Liver (tissue), 9 donors: ENCODE data around the gene BTAF1. TPM values are rescaled to one million over a fixed set of nuclear protein-coding genes. Genes with fewer than 3 reads are reported as not detected.
"Not testable (repeated sequence)": the region's sequence is repeated elsewhere in the genome, so short reads cannot be mapped to it uniquely, and the experiment has no call there.

Experiments used
- DNase-seq: peaks from one replicate; pipeline ENCODE4 v3.0.0-alpha.2; 2017; ENCODE audit warnings: low spot score
- H3K27ac ChIP-seq, 2 donors: one replicate each; pipeline ENCODE4 v1.7.0; 2013; ENCODE audit warnings: inconsistent platforms in 2 of 2, low read length in 2 of 2, control low read depth in 1 of 2, low read depth in 1 of 2, mild to moderate bottlenecking in 1 of 2
- H3K27me3 ChIP-seq, 4 donors: one replicate each; pipeline versions ENCODE4 v1.6.1 to v1.7.0; 2013; ENCODE audit warnings: low read length in 3 of 4, inconsistent platforms in 1 of 4, mild to moderate bottlenecking in 1 of 4, moderate library complexity in 1 of 4; ENCODE audit not compliant: control insufficient read depth in 4 of 4, insufficient read depth in 4 of 4
- H3K36me3 ChIP-seq, 4 donors: one replicate each; pipeline versions ENCODE4 v1.6.1 to v1.7.0; 2013; ENCODE audit warnings: low read length in 3 of 4, mild to moderate bottlenecking in 3 of 4, low read depth in 1 of 4, moderate library complexity in 1 of 4; ENCODE audit not compliant: control insufficient read depth in 4 of 4, insufficient read depth in 3 of 4
- H3K4me1 ChIP-seq, 4 donors: one replicate each; pipeline versions ENCODE4 v1.6.1 to v1.7.0; 2013; ENCODE audit warnings: low read length in 3 of 4, mild to moderate bottlenecking in 3 of 4, moderate library complexity in 1 of 4; ENCODE audit not compliant: control insufficient read depth in 4 of 4, insufficient read depth in 4 of 4
- H3K4me3 ChIP-seq, 3 donors: one replicate each; pipeline versions ENCODE4 v1.6.1 to v1.7.0; 2013; ENCODE audit warnings: low read length in 3 of 3, control low read depth in 1 of 3, low read depth in 1 of 3, mild to moderate bottlenecking in 1 of 3
- H3K9ac ChIP-seq, 2 donors: one replicate each; pipeline ENCODE4 v1.7.0; 2013; ENCODE audit warnings: low read length in 2 of 2, mild to moderate bottlenecking in 2 of 2, moderate library complexity in 2 of 2, control low read depth in 1 of 2, low read depth in 1 of 2
- H3K9me3 ChIP-seq, 4 donors: one replicate each; pipeline versions ENCODE4 v1.6.1 to v1.7.0; 2013; ENCODE audit warnings: low read length in 3 of 4; ENCODE audit not compliant: control insufficient read depth in 4 of 4
- EGR1 ChIP-seq, 2 donors: IDR thresholded peaks; 2 replicates each; pipeline ENCODE4 v1.6.1; 2016 to 2018; ENCODE audit warnings: antibody characterized with exemption in 2 of 2, low read depth in 2 of 2
- FOXA1 ChIP-seq: IDR thresholded peaks from 2 replicates; pipeline ENCODE4 v1.6.1; 2016; ENCODE audit warnings: antibody characterized with exemption
- FOXA2 ChIP-seq: IDR thresholded peaks from 2 replicates; pipeline ENCODE4 v1.6.1; 2016; ENCODE audit warnings: antibody characterized with exemption
- GABPA ChIP-seq, 2 donors: IDR thresholded peaks in 1 of 2; conservative IDR thresholded peaks in 1 of 2; 2 replicates each; pipeline ENCODE4 v1.6.1; 2016; ENCODE audit warnings: antibody characterized with exemption in 2 of 2, mild to moderate bottlenecking in 1 of 2, moderate library complexity in 1 of 2
- HNF4A ChIP-seq, 2 donors: conservative IDR thresholded peaks; 2 replicates each; pipeline ENCODE4 v1.6.1; 2016; ENCODE audit warnings: antibody characterized with exemption in 2 of 2, mild to moderate bottlenecking in 2 of 2
- HNF4G ChIP-seq: IDR thresholded peaks from 2 replicates; pipeline ENCODE4 v1.6.1; 2016; ENCODE audit warnings: antibody characterized with exemption
- JUND ChIP-seq, 2 donors: IDR thresholded peaks; 2 replicates each; pipeline ENCODE4 v1.6.1; 2016; ENCODE audit warnings: antibody characterized with exemption in 2 of 2
- NR2F2 ChIP-seq: IDR thresholded peaks from 2 replicates; pipeline ENCODE4 v1.6.1; 2016; ENCODE audit warnings: antibody characterized with exemption
- RAD21 ChIP-seq, 2 donors: IDR thresholded peaks; 2 replicates each; pipeline ENCODE4 v1.6.1; 2016; ENCODE audit warnings: antibody characterized with exemption in 2 of 2, mild to moderate bottlenecking in 2 of 2
- RXRA ChIP-seq, 2 donors: IDR thresholded peaks; 2 replicates each; pipeline ENCODE4 v1.6.1; 2017 to 2018; ENCODE audit warnings: antibody characterized with exemption in 2 of 2, mild to moderate bottlenecking in 1 of 2
- SP1 ChIP-seq: IDR thresholded peaks from 2 replicates; pipeline ENCODE4 v1.6.1; 2018; ENCODE audit warnings: antibody characterized with exemption, mild to moderate bottlenecking
- TAF1 ChIP-seq: conservative IDR thresholded peaks from 2 replicates; pipeline ENCODE4 v1.6.1; 2016; ENCODE audit warnings: antibody characterized with exemption, mild to moderate bottlenecking
- YY1 ChIP-seq: IDR thresholded peaks from 2 replicates; pipeline ENCODE4 v1.6.1; 2016; ENCODE audit warnings: antibody characterized with exemption, mild to moderate bottlenecking
- WGBS: extraction: QIAGEN DNeasy Blood & Tissue Kit; methylation state at CpG from one replicate; pipeline ENCODE4 v1.1.7; 2013; 5-methylcytosine and 5-hydroxymethylcytosine counted together
- polyA plus RNA-seq, 2 donors: library from polyadenylated mRNA; stranded (reverse) in 1 of 2; unstranded in 1 of 2; fragments of 200-250 nt in 1 of 2; fragments of >200 nt in 1 of 2; fragmentation: Nextera tagmentation in 1 of 2; extraction: Ambion mirVana in 1 of 2; gene quantifications; one replicate each; pipeline versions ENCODE4 v1.2.1 to v1.2.3, GENCODE V29; 2013 to 2015
- total RNA-seq, 2 donors: library from RNA; depleted of rRNA; stranded (reverse); fragments of >200 nt; gene quantifications; one replicate each; pipeline ENCODE4 v1.2.3, GENCODE V29; 2014
- TF ChIP-seq, protein P1 (sequence below): IDR thresholded peaks from 2 replicates; pipeline ENCODE4 v1.6.1; 2016; ENCODE audit warnings: antibody characterized with exemption, mild to moderate bottlenecking
- TF ChIP-seq, protein P2 (sequence below): IDR thresholded peaks from 2 replicates; pipeline ENCODE4 v1.6.1; 2016; ENCODE audit warnings: antibody characterized with exemption
- TF ChIP-seq, protein P3 (sequence below): IDR thresholded peaks from 2 replicates; pipeline ENCODE4 v1.6.1; 2016; ENCODE audit warnings: antibody characterized with exemption
- TF ChIP-seq, protein P4 (sequence below): fragments of 150-350 bp; IDR thresholded peaks from 2 replicates; pipeline ENCODE4 v1.5.1; 2017; ENCODE audit warnings: improper control_type of control experiment, low read depth, low read length; ENCODE audit not compliant: missing input control
- donor health status: healthy.
- donor health status: healthy.
- donor health status: healthy.
- donor health status: healthy.
- donor health status: healthy.

The BTAF1 gene
- total and polyA plus RNA-seq, 4 donors: 5.9 to 49.6 (median 18.0) TPM

DNA sequence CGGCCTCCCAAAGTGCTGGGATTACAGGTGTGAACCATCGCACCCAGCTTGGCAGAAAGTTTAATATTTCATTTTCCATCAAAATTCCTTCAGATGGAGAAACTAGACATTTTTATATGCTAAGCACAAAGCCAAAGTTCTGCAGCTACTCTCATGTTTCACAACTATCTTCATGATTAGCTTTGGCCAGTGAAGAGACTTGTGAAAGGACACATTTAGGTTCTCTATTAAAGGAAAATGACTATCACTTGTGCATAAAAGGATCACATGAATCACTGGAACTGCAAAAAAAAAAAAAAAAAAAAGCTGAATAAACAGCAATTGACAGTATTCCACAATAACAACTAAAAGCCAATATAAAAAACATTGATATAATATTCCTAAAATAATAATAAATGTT lies 30.5 kb upstream of the BTAF1 start:
- no peak overlapping the region for H3K9ac ChIP-seq
- no peak for DNase-seq
- H3K36me3 ChIP-seq: no peaks in the 10 kb centered on the region
- no peaks in the 10 kb centered on the region for H3K9me3 ChIP-seq
- over 99% methylated on average over 2 of the region's 2 CpGs for WGBS
- no peak overlapping the region for H3K4me3 ChIP-seq
- H3K27me3 ChIP-seq: no peaks in the 10 kb centered on the region
- H3K27ac ChIP-seq: no peak overlapping the region
- TF ChIP-seq, protein P1, sequence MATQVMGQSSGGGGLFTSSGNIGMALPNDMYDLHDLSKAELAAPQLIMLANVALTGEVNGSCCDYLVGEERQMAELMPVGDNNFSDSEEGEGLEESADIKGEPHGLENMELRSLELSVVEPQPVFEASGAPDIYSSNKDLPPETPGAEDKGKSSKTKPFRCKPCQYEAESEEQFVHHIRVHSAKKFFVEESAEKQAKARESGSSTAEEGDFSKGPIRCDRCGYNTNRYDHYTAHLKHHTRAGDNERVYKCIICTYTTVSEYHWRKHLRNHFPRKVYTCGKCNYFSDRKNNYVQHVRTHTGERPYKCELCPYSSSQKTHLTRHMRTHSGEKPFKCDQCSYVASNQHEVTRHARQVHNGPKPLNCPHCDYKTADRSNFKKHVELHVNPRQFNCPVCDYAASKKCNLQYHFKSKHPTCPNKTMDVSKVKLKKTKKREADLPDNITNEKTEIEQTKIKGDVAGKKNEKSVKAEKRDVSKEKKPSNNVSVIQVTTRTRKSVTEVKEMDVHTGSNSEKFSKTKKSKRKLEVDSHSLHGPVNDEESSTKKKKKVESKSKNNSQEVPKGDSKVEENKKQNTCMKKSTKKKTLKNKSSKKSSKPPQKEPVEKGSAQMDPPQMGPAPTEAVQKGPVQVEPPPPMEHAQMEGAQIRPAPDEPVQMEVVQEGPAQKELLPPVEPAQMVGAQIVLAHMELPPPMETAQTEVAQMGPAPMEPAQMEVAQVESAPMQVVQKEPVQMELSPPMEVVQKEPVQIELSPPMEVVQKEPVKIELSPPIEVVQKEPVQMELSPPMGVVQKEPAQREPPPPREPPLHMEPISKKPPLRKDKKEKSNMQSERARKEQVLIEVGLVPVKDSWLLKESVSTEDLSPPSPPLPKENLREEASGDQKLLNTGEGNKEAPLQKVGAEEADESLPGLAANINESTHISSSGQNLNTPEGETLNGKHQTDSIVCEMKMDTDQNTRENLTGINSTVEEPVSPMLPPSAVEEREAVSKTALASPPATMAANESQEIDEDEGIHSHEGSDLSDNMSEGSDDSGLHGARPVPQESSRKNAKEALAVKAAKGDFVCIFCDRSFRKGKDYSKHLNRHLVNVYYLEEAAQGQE: no peak
- TF ChIP-seq, protein P2, sequence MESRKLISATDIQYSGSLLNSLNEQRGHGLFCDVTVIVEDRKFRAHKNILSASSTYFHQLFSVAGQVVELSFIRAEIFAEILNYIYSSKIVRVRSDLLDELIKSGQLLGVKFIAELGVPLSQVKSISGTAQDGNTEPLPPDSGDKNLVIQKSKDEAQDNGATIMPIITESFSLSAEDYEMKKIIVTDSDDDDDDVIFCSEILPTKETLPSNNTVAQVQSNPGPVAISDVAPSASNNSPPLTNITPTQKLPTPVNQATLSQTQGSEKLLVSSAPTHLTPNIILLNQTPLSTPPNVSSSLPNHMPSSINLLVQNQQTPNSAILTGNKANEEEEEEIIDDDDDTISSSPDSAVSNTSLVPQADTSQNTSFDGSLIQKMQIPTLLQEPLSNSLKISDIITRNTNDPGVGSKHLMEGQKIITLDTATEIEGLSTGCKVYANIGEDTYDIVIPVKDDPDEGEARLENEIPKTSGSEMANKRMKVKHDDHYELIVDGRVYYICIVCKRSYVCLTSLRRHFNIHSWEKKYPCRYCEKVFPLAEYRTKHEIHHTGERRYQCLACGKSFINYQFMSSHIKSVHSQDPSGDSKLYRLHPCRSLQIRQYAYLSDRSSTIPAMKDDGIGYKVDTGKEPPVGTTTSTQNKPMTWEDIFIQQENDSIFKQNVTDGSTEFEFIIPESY: no peak
- TF ChIP-seq, protein P3, sequence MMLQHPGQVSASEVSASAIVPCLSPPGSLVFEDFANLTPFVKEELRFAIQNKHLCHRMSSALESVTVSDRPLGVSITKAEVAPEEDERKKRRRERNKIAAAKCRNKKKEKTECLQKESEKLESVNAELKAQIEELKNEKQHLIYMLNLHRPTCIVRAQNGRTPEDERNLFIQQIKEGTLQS: no peak
- no peak for TF ChIP-seq RXRA (IDR thresholded peaks at IDR 0.05)
- TF ChIP-seq HNF4G: no peak
- TF ChIP-seq YY1: no peak
- TF ChIP-seq GABPA (IDR thresholded peaks at IDR 0.05 in 1 of 2, conservative IDR thresholded peaks at IDR 0.05 in 1 of 2): no peak
- TF ChIP-seq, protein P4, sequence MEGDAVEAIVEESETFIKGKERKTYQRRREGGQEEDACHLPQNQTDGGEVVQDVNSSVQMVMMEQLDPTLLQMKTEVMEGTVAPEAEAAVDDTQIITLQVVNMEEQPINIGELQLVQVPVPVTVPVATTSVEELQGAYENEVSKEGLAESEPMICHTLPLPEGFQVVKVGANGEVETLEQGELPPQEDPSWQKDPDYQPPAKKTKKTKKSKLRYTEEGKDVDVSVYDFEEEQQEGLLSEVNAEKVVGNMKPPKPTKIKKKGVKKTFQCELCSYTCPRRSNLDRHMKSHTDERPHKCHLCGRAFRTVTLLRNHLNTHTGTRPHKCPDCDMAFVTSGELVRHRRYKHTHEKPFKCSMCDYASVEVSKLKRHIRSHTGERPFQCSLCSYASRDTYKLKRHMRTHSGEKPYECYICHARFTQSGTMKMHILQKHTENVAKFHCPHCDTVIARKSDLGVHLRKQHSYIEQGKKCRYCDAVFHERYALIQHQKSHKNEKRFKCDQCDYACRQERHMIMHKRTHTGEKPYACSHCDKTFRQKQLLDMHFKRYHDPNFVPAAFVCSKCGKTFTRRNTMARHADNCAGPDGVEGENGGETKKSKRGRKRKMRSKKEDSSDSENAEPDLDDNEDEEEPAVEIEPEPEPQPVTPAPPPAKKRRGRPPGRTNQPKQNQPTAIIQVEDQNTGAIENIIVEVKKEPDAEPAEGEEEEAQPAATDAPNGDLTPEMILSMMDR: no peak
- no peak for TF ChIP-seq TAF1
- TF ChIP-seq RAD21 (IDR thresholded peaks at IDR 0.05): no peak
- TF ChIP-seq SP1: no peak
- no peak for TF ChIP-seq FOXA2
- TF ChIP-seq EGR1 (IDR thresholded peaks at IDR 0.05; ENCODE audit: low read depth in 2 of 2): no peak
- no peak for TF ChIP-seq NR2F2
- no peak for TF ChIP-seq HNF4A (conservative IDR thresholded peaks at IDR 0.05)
- TF ChIP-seq JUND (IDR thresholded peaks at IDR 0.05): no peak
- TF ChIP-seq FOXA1: no peak
- H3K4me1 ChIP-seq: peaks cover 0 to 2% (median under 1%) of the 10 kb centered on the region in 4 donors

DNA sequence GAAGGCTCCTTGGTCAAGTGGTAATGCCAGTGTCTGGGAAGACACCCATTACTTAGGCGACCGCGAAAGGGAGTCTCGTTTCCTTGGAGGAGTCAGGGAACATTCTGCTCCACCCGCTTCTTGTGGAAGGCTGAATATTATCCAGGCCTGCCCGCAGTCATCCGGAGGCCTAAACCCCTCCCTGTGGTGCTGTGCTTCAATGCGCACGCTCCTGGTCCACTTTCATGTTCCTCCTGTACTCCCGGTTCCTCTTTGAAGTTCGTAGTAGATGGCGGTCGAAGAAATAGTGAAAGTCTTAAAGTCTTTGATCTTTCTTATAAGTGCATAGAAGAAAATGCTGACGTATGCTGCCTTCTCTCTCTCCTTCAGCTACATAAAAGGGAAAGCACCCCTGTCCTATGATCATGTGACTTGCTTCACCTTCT lies 29.3 kb upstream of the BTAF1 start:
- not testable (repeated sequence) for H3K9ac ChIP-seq, H3K27me3 ChIP-seq, H3K9me3 ChIP-seq, H3K4me3 ChIP-seq, DNase-seq, H3K27ac ChIP-seq, H3K4me1 ChIP-seq, H3K36me3 ChIP-seq
- WGBS: 89% methylated on average over 14 of the region's 14 CpGs
